ENCODE measurements around the gene IDI2. TPM values are rescaled to one million over a fixed set of nuclear protein-coding genes. Genes with fewer than 3 reads are reported as not detected.

Gene IDI2
- total RNA-seq, 2 donors from 2014 or later, result not detected

DNA sequence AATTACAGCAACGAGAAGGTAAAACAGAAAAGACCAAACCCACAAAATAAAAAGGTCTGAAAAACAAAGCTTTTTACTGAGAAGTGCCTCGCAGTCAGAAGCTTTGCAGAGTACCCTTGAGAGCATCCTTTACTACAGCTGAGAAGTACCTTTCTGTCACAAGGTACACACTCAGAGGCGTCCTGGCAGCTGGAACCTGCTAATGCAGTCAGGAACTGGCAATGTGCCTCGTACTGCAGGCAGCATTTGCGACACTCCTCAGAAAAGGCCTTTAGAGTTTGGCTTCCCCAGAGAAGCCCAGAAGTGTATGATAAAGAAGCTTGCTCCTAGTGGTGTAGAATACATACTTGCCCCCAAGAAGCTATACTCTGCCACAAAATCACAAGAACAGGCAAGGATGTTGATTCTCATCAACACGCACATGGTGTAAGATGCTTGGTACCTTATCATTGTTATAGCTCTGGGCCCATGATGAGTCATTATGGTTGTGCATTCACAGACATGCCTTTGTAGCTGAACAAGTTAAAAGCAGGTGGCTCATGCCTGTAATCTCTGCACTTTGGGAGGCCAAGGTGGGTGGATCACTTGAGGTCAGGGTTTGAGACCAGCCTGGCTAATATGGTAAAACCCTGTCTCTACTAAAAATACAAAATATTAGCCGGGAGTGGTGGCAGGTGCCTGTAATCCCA is 39.4 kb downstream of the IDI2 start:
- DNase-seq, result no peak
- Histone ChIP-seq H3K4me3 (no peak overlapping the region), H3K9ac (ENCODE audit: low read depth in 2 of 2, low read length in 2 of 2) (no peak overlapping the region), H3K4me1 (peaks cover 13% of the 10 kb centered on the region), H3K36me3 (no peaks in the 10 kb centered on the region), H3K27ac (no peak overlapping the region), H3K9me3 (no peaks in the 10 kb centered on the region), H3K27me3 (no peaks in the 10 kb centered on the region)
- intact Hi-C loops (cut with DNase I), result no loop called here
- no peak for TF ChIP-seq CTCF (IDR thresholded peaks at IDR 0.05)

- Histone ChIP-seq H3K9ac (ENCODE audit: low read depth in 2 of 2, low read length in 2 of 2) (no peak overlapping the region), H3K27ac (no peak overlapping the region), H3K9me3 (no peaks in the 10 kb centered on the region), H3K4me3 (no peak overlapping the region), H3K36me3 (no peaks in the 10 kb centered on the region), H3K27me3 (no peaks in the 10 kb centered on the region), H3K4me1 (peaks cover 13% of the 10 kb centered on the region)
- no peak for DNase-seq
- intact Hi-C loops (cut with DNase I), result no loop called here
- TF ChIP-seq CTCF (IDR thresholded peaks at IDR 0.05), result no peak
Measured at GRCh38 chr10:985361-985760, 40.3 kb downstream of the IDI2 start.

DNA sequence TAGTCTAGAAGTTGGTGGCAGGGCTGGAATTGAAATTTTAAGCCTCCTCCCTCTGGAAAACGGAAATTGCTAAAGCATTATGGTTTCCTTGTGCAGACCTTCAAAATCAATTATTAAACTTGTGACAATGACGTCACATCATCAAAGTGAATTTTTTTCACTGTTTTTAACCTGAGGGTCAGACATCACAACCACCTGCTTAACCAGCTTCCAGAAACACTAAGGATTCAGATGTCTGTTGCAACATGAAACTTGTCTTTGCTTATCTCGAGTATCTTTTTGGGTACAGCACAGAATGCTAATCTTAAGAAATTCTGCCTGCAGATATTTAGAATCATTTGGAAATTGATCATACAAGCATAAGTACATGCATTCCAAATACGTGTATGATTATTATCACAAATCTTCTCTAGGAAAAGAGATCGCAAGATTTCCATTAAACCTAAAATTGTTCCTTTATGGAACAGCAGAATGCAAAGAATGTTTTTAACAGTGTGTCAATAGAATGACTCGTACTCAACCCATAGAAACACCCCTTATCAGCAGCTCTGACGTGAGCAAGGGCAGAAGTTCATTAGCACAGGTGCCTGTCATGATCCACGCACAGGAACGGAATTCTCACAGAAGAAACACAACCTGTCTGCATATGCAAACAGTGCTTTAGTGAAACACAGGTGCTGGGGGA is 41.5 kb downstream of the IDI2 start:
- intact Hi-C loops (cut with DNase I), result no loop called here
- DNase-seq, result no peak
- peaks cover 8% of the 10 kb centered on the region for H3K4me1 ChIP-seq

GRCh38 chr10:983401-983800 is 42.3 kb downstream of the IDI2 start:
- Histone ChIP-seq H3K36me3 (no peaks in the 10 kb centered on the region), H3K4me1 (peaks cover 7% of the 10 kb centered on the region), H3K4me3 (no peak overlapping the region), H3K27me3 (no peaks in the 10 kb centered on the region), H3K9me3 (no peaks in the 10 kb centered on the region), H3K27ac (no peak overlapping the region), H3K9ac (ENCODE audit: low read depth in 2 of 2, low read length in 2 of 2) (no peak overlapping the region)
- no peak for DNase-seq
- no peak for TF ChIP-seq CTCF (IDR thresholded peaks at IDR 0.05)
- intact Hi-C loops (cut with DNase I), result no loop called here

More for the DNA sequence above, 41.5 kb downstream of the IDI2 start:
- Histone ChIP-seq H3K36me3 (no peaks in the 10 kb centered on the region), H3K9me3 (no peaks in the 10 kb centered on the region), H3K9ac (ENCODE audit: low read depth in 2 of 2, low read length in 2 of 2) (no peak overlapping the region), H3K27me3 (no peaks in the 10 kb centered on the region), H3K4me3 (no peak overlapping the region), H3K27ac (no peak overlapping the region)
- TF ChIP-seq CTCF (IDR thresholded peaks at IDR 0.05), result no peak

GRCh38 chr10:980468-981093 is 45.1 kb downstream of the IDI2 start:
- Histone ChIP-seq H3K27ac (no peak overlapping the region), H3K9ac (ENCODE audit: low read depth in 2 of 2, low read length in 2 of 2) (no peak overlapping the region), H3K9me3 (no peaks in the 10 kb centered on the region), H3K4me1 (no peaks in the 10 kb centered on the region), H3K36me3 (no peaks in the 10 kb centered on the region), H3K27me3 (no peaks in the 10 kb centered on the region), H3K4me3 (no peak overlapping the region)
- no peak for TF ChIP-seq CTCF (IDR thresholded peaks at IDR 0.05)
- intact Hi-C loops (cut with DNase I), result no loop called here
- no peak for DNase-seq

All from colonic mucosa (tissue), 4 donors.